Gastrocnemius medialis (tissue), 4 donors: ENCODE results near the gene MMEL1.

Experiments used
- CTCF ChIP-seq, 5 experiments: fragments of 450-650 bp in 3 of 5; fragments of 200-600 bp in 2 of 5; sonication (generic) in 2 of 5; IDR thresholded peaks in 4 of 5; conservative IDR thresholded peaks in 1 of 5; 1 replicate in 4 of 5; 2 replicates in 1 of 5; pipeline ENCODE4 v1.5.1; 2016 to 2019; ENCODE audit warnings: antibody characterized with exemption in 5 of 5, mild to moderate bottlenecking in 3 of 5, moderate library complexity in 3 of 5
- POLR2A ChIP-seq, 2 donors: fragments of 450-650 bp; IDR thresholded peaks; one replicate each; pipeline ENCODE4 v1.6.1; 2017; ENCODE audit warnings: antibody characterized with exemption in 2 of 2, mild to moderate bottlenecking in 2 of 2, moderate library complexity in 2 of 2

- TF ChIP-seq CTCF (IDR thresholded peaks at IDR 0.05 in 4 of 5, conservative IDR thresholded peaks at IDR 0.05 in 1 of 5): no peak
- no peak for TF ChIP-seq POLR2A (IDR thresholded peaks at IDR 0.05)
Measured at GRCh38 chr1:2632051-2632430, 775 bp downstream of the MMEL1 start.
